ENCODE measurements around the gene PDE7B.

GRCh38 chr6:136117081-136117480 lies 265.6 kb downstream of the PDE7B start:
- no peak for TF ChIP-seq CTCF (optimal IDR thresholded peaks at IDR 0.05 in 1 of 3, IDR thresholded peaks at IDR 0.05 in 1 of 3, conservative IDR thresholded peaks at IDR 0.05 in 1 of 3; ENCODE audit: extremely low read depth in 1 of 3, insufficient read depth in 2 of 3, low read length in 3 of 3)
- TF ChIP-seq EZH2 (IDR thresholded peaks at IDR 0.05; ENCODE audit: low read length): no peak
